IPS-15b (cell line): ENCODE results near the gene UQCC5.

Experiments used
- H3K27me3 ChIP-seq: one replicate; pipeline ENCODE4 v1.6.1; 2013; ENCODE audit warnings: low read length; ENCODE audit not compliant: control insufficient read depth, insufficient read depth
- H3K36me3 ChIP-seq: one replicate; pipeline ENCODE4 v1.6.1; 2013; ENCODE audit warnings: low read length; ENCODE audit not compliant: control insufficient read depth, insufficient read depth
- H3K4me1 ChIP-seq: one replicate; pipeline ENCODE4 v1.6.1; 2013; ENCODE audit warnings: mild to moderate bottlenecking, low read length; ENCODE audit not compliant: control insufficient read depth, insufficient read depth
- H3K4me3 ChIP-seq: one replicate; pipeline ENCODE4 v1.5.1; 2013; ENCODE audit warnings: low read depth, low read length
- H3K9ac ChIP-seq: one replicate; pipeline ENCODE4 v1.6.1; 2013; ENCODE audit warnings: low read depth, mild to moderate bottlenecking, low read length
- H3K9me3 ChIP-seq: one replicate; pipeline ENCODE4 v1.6.1; 2013; ENCODE audit warnings: mild to moderate bottlenecking, low read length; ENCODE audit not compliant: control insufficient read depth, insufficient read depth

Gene UQCC5

GRCh38 chr3:52494886-52495495 lies 41.4 kb upstream of the UQCC5 start, which contains the start of gene STAB1:
Gene STAB1 (plus strand): TSS chr3:52495338. CDS start chr3:52495414, 76 bp downstream.
- H3K9me3 ChIP-seq, result no peaks in the 10 kb centered on the region
- no peak within 1 kb of the TSS for H3K9ac ChIP-seq
- peaks cover 32% of the 10 kb centered on the region for H3K36me3 ChIP-seq
- H3K4me3 ChIP-seq, result no peak within 1 kb of the TSS
- H3K4me1 ChIP-seq, result no peaks in the 10 kb centered on the region
- H3K27me3 ChIP-seq, result no peaks in the 10 kb centered on the region

- Histone ChIP-seq H3K9ac (no peak overlapping the region), H3K27me3 (no peaks in the 10 kb centered on the region), H3K9me3 (no peaks in the 10 kb centered on the region), H3K4me1 (no peaks in the 10 kb centered on the region), H3K4me3 (no peak overlapping the region), H3K36me3 (peaks cover 22% of the 10 kb centered on the region)
These were observed 40.4 kb upstream of the UQCC5 start for GRCh38 chr3:52495777-52496602.

- Histone ChIP-seq H3K9me3 (no peaks in the 10 kb centered on the region), H3K36me3 (peaks cover under 1% of the 10 kb centered on the region), H3K9ac (no peak overlapping the region), H3K4me1 (no peaks in the 10 kb centered on the region), H3K4me3 (no peak overlapping the region), H3K27me3 (no peaks in the 10 kb centered on the region)
These were observed 38.0 kb upstream of the UQCC5 start for GRCh38 chr3:52498137-52499054.

GRCh38 chr3:52501046-52501445 lies 35.4 kb upstream of the UQCC5 start:
- no peaks in the 10 kb centered on the region for H3K36me3 ChIP-seq
- H3K4me1 ChIP-seq, result no peaks in the 10 kb centered on the region
- no peaks in the 10 kb centered on the region for H3K27me3 ChIP-seq
- no peak overlapping the region for H3K4me3 ChIP-seq
- no peaks in the 10 kb centered on the region for H3K9me3 ChIP-seq
- no peak overlapping the region for H3K9ac ChIP-seq

- no peaks in the 10 kb centered on the region for H3K4me1 ChIP-seq
- H3K4me3 ChIP-seq, result no peak overlapping the region
- no peaks in the 10 kb centered on the region for H3K27me3 ChIP-seq
- no peak overlapping the region for H3K9ac ChIP-seq
- no peaks in the 10 kb centered on the region for H3K36me3 ChIP-seq
- no peaks in the 10 kb centered on the region for H3K9me3 ChIP-seq
These were observed 34.4 kb upstream of the UQCC5 start for GRCh38 chr3:52502001-52502400.

GRCh38 chr3:52502808-52503350 lies 33.5 kb upstream of the UQCC5 start:
- H3K36me3 ChIP-seq, result no peaks in the 10 kb centered on the region
- no peaks in the 10 kb centered on the region for H3K9me3 ChIP-seq
- no peaks in the 10 kb centered on the region for H3K27me3 ChIP-seq
- H3K4me3 ChIP-seq, result no peak overlapping the region
- H3K9ac ChIP-seq, result peak overlapping the region; percentile 8
- H3K4me1 ChIP-seq, result no peaks in the 10 kb centered on the region

GRCh38 chr3:52503788-52504424 lies 32.5 kb upstream of the UQCC5 start:
- Histone ChIP-seq H3K9ac (no peak overlapping the region), H3K27me3 (no peaks in the 10 kb centered on the region), H3K4me1 (no peaks in the 10 kb centered on the region)

GRCh38 chr3:52504977-52505376 lies 31.4 kb upstream of the UQCC5 start:
- H3K4me3 ChIP-seq, result no peak overlapping the region
- H3K4me1 ChIP-seq, result no peaks in the 10 kb centered on the region
- H3K9ac ChIP-seq, result no peak overlapping the region
- H3K27me3 ChIP-seq, result no peaks in the 10 kb centered on the region
- no peaks in the 10 kb centered on the region for H3K36me3 ChIP-seq
- H3K9me3 ChIP-seq, result no peaks in the 10 kb centered on the region

More at GRCh38 chr3:52503788-52504424, 32.5 kb upstream of the UQCC5 start:
- Histone ChIP-seq H3K4me3 (no peak overlapping the region), H3K36me3 (no peaks in the 10 kb centered on the region), H3K9me3 (no peaks in the 10 kb centered on the region)

- Histone ChIP-seq H3K27me3 (no peaks in the 10 kb centered on the region), H3K9ac (no peak overlapping the region), H3K36me3 (no peaks in the 10 kb centered on the region), H3K4me1 (no peaks in the 10 kb centered on the region), H3K4me3 (no peak overlapping the region), H3K9me3 (no peaks in the 10 kb centered on the region)
These were observed 30.0 kb upstream of the UQCC5 start for GRCh38 chr3:52506266-52506966.

- no peaks in the 10 kb centered on the region for H3K9me3 ChIP-seq
- no peak overlapping the region for H3K9ac ChIP-seq
- no peaks in the 10 kb centered on the region for H3K36me3 ChIP-seq
- no peak overlapping the region for H3K4me3 ChIP-seq
- no peaks in the 10 kb centered on the region for H3K4me1 ChIP-seq
- no peaks in the 10 kb centered on the region for H3K27me3 ChIP-seq
These were observed 29.0 kb upstream of the UQCC5 start for GRCh38 chr3:52507359-52507758.
